ENCODE data around the gene LIMS2.

GRCh38 chr2:127651381-127651809, 23.9 kb downstream of the LIMS2 start:
- TF ChIP-seq GATA2 (IDR thresholded peaks at IDR 0.05; ENCODE audit: low read depth, low read length) (no peak), GATA3 (IDR thresholded peaks at IDR 0.05; ENCODE audit: low read depth, low read length) (no peak)

Data from SH-SY5Y (cell line).